SK-N-SH (cell line): ENCODE results near the gene SPI1. TPM values are rescaled to one million over a fixed set of nuclear protein-coding genes. Genes with fewer than 3 reads are reported as not detected.

Experiments
- CTCF ChIA-PET: fragments of 300-600, 350-600 bp; formaldehyde crosslinking; extraction: SDS; loops from one replicate; lab custom pipeline; 2021; lab: Yijun Ruan, JAX
- POLR2A ChIA-PET: fragments of 350-600 bp; sonication (Branson Sonifier 250); formaldehyde crosslinking; extraction: SDS; loops from one replicate; lab custom pipeline; 2020; ENCODE audit warnings: antibody characterized with exemption, inconsistent platforms; lab: Yijun Ruan, JAX
- DNase-seq: peaks from one replicate; pipeline ENCODE4 v3.0.0; 2012
- H2AFZ ChIP-seq: fragments of 200-600 bp; sonication (generic); 2 replicates; pipeline ENCODE4 v1.8.1; 2016; ENCODE audit warnings: antibody characterized with exemption, mild to moderate bottlenecking, low read depth
- H3F3A ChIP-seq: fragments of 200-600 bp; sonication (generic); replicated peaks from 2 replicates; pipeline ENCODE3; 2016; ENCODE audit warnings: antibody characterized with exemption, mild to moderate bottlenecking; ENCODE audit not compliant: insufficient read depth
- H3K27ac ChIP-seq, 2 experiments: fragments of 200-500 bp in 1 of 2; fragments of 200-600 bp in 1 of 2; sonication (Bioruptor generic) in 1 of 2; sonication (generic), shearing (Covaris generic) in 1 of 2; 2 replicates each; pipeline versions ENCODE4 v1.5.1 to v1.6.1; 2014 to 2016; ENCODE audit warnings: low read depth in 2 of 2, inconsistent platforms in 1 of 2, low read length in 1 of 2, mild to moderate bottlenecking in 1 of 2, mixed read lengths in 1 of 2
- H3K27me3 ChIP-seq: fragments of 200-600 bp; sonication (generic), shearing (Covaris generic); 2 replicates; pipeline ENCODE4 v1.6.1; 2016; ENCODE audit warnings: mixed run types; ENCODE audit not compliant: insufficient read depth
- H3K36me3 ChIP-seq, 2 experiments: fragments of 200-500 bp in 1 of 2; fragments of 200-600 bp in 1 of 2; sonication (Bioruptor generic) in 1 of 2; sonication (generic) in 1 of 2; replicated peaks in 1 of 2; 2 replicates each; pipeline versions ENCODE3 to v1.5.1; 2014 to 2016; ENCODE audit warnings: low read length in 1 of 2, mild to moderate bottlenecking in 1 of 2; ENCODE audit not compliant: insufficient read depth in 2 of 2, control insufficient read depth in 1 of 2
- H3K4me1 ChIP-seq, 2 experiments: fragments of 200-500 bp in 1 of 2; fragments of 200-600 bp in 1 of 2; sonication (Bioruptor generic) in 1 of 2; sonication (generic), shearing (Covaris generic) in 1 of 2; 2 replicates each; pipeline versions ENCODE4 v1.5.1 to v1.6.1; 2014 to 2016; ENCODE audit warnings: low read depth in 1 of 2, low read length in 1 of 2, mixed run types in 1 of 2; ENCODE audit not compliant: insufficient read depth in 2 of 2, control insufficient read depth in 1 of 2
- H3K4me2 ChIP-seq: fragments of 200-600 bp; sonication (generic), shearing (Covaris generic); 2 replicates; pipeline ENCODE4 v1.6.1; 2017; ENCODE audit warnings: mixed run types
- H3K4me3 ChIP-seq, 2 experiments: fragments of 200-500 bp in 1 of 2; fragments of 200-600 bp in 1 of 2; sonication (Bioruptor generic) in 1 of 2; sonication (generic), shearing (Covaris generic) in 1 of 2; 2 replicates each; pipeline versions ENCODE4 v1.5.1 to v1.8.1; 2014 to 2016; ENCODE audit warnings: low read depth in 2 of 2, inconsistent platforms in 1 of 2, low read length in 1 of 2, mild to moderate bottlenecking in 1 of 2, mixed read lengths in 1 of 2, moderate library complexity in 1 of 2
- H3K79me2 ChIP-seq: fragments of 200-600 bp; sonication (generic); 2 replicates; pipeline ENCODE4 v1.8.1; 2017; ENCODE audit warnings: mild to moderate bottlenecking; ENCODE audit not compliant: insufficient read depth
- H3K9ac ChIP-seq: fragments of 200-600 bp; sonication (generic); 2 replicates; pipeline ENCODE4 v1.6.1; 2017; ENCODE audit warnings: mixed run types
- H3K9me2 ChIP-seq: fragments of 200-600 bp; sonication (generic); 2 replicates; pipeline ENCODE4 v1.6.1; 2017; ENCODE audit warnings: mixed run types
- H3K9me3 ChIP-seq: fragments of 200-600 bp; sonication (generic); 2 replicates; pipeline ENCODE4 v1.6.1; 2017; ENCODE audit warnings: mixed run types, mild to moderate bottlenecking, moderate library complexity
- H4K20me1 ChIP-seq: fragments of 200-600 bp; sonication (generic); 2 replicates; pipeline ENCODE4 v1.6.1; 2017; ENCODE audit warnings: mild to moderate bottlenecking, mixed run types; ENCODE audit not compliant: insufficient read depth
- FOSL2 ChIP-seq: IDR thresholded peaks from 2 replicates; pipeline ENCODE4 v1.4.0; 2012; ENCODE audit warnings: low read depth, mild to moderate bottlenecking, moderate library complexity, borderline replicate concordance
- FOXJ3 ChIP-seq: sonication (generic); formaldehyde crosslinking; IDR thresholded peaks from 2 replicates; pipeline ENCODE4 v1.5.1; 2020; ENCODE audit warnings: mild to moderate bottlenecking, missing genetic modification reagents
- IRF3 ChIP-seq: fragments of 150-350 bp; IDR thresholded peaks from 2 replicates; pipeline ENCODE4 v1.6.1; 2016; ENCODE audit warnings: mild to moderate bottlenecking, low read depth, low read length
- JUND ChIP-seq: IDR thresholded peaks from 2 replicates; pipeline ENCODE4 v1.4.0; 2012
- RAD21 ChIP-seq: IDR thresholded peaks from 2 replicates; pipeline ENCODE4 v1.6.1; 2012; ENCODE audit warnings: mild to moderate bottlenecking, low read length
- SIN3A ChIP-seq: IDR thresholded peaks from 2 replicates; pipeline ENCODE4 v1.6.1; 2012; ENCODE audit warnings: low read depth, mild to moderate bottlenecking, low read length, moderate library complexity, borderline replicate concordance
- SMC3 ChIP-seq: IDR thresholded peaks from 2 replicates; pipeline ENCODE4 v1.6.1; 2012; ENCODE audit warnings: low read depth, low read length, improper control_type of control experiment
- USF1 ChIP-seq: IDR thresholded peaks from 2 replicates; pipeline ENCODE4 v1.4.0; 2012; ENCODE audit warnings: low read depth, borderline replicate concordance
- WGBS: methylation state at CpG from one replicate; pipeline ENCODE4 v1.1.6; 2017; ENCODE audit warnings: low lambda C conversion rate; 5-methylcytosine and 5-hydroxymethylcytosine counted together
- polyA plus RNA-seq, 3 experiments: library from polyadenylated mRNA; depleted of rRNA; stranded (reverse); fragments of >200 nt; gene quantifications; 2 replicates each; pipeline ENCODE4 v1.2.3, GENCODE V29; 2012

The SPI1 gene
- polyA plus RNA-seq, 1 of the 3 experiments (the other 2 are of a cell fraction), result not detected

GRCh38 chr11:47392546-47393162 lies 14.3 kb upstream of the SPI1 start:
- no peaks in the 10 kb centered on the region for H3K36me3 ChIP-seq
- ChIA-PET CTCF (interaction anchor here (1.0 to 20.7 kb wide), 6 partner anchors 13 to 144 kb away, joined by 3 to 239 read pairs (median 14); partner anchors contain the start of gene ACP2), POLR2A (no interaction called here)
- 91% methylated on average over 10 of the region's 14 CpGs for WGBS
- no peaks in the 10 kb centered on the region for H3K27me3 ChIP-seq
- no peak overlapping the region for H3K27ac ChIP-seq
- no peak overlapping the region for H2AFZ ChIP-seq
- no peaks in the 10 kb centered on the region for H4K20me1 ChIP-seq
- H3K9ac ChIP-seq, result no peak overlapping the region
- no peaks in the 10 kb centered on the region for H3K79me2 ChIP-seq
- H3K4me2 ChIP-seq, result no peak overlapping the region
- no peaks in the 10 kb centered on the region for H3K9me3 ChIP-seq
- no peak overlapping the region for H3K4me3 ChIP-seq
- peaks cover 0 to 4% of the 10 kb centered on the region in 2 experiments; a peak in 1 of 4 replicates for H3K4me1 ChIP-seq
- H3K9me2 ChIP-seq, result no peaks in the 10 kb centered on the region
- no peaks in the 10 kb centered on the region for H3F3A ChIP-seq
- no peak for DNase-seq
- TF ChIP-seq SMC3 (no peak), JUND (no peak), FOSL2 (no peak), RAD21 (no peak), USF1 (no peak), FOXJ3 (CRISPR knock-in tag) (no peak), SIN3A (no peak)
- TF ChIP-seq, all 33 proteins: peak for 0

- H3K4me1 ChIP-seq, result peaks cover 0 to 4% of the 10 kb centered on the region in 2 experiments; a peak in 1 of 4 replicates
- no peaks in the 10 kb centered on the region for H3F3A ChIP-seq
- POLR2A ChIA-PET, result no interaction called here
- H3K9ac ChIP-seq, result no peak overlapping the region
- H3K9me3 ChIP-seq, result no peaks in the 10 kb centered on the region
- no peaks in the 10 kb centered on the region for H3K9me2 ChIP-seq
- H4K20me1 ChIP-seq, result no peaks in the 10 kb centered on the region
- no peak overlapping the region for H2AFZ ChIP-seq
- CTCF ChIA-PET, result interaction anchor here (2.0 to 7.9 kb wide), 3 partner anchors 13 to 20 kb away, joined by 5 to 78 read pairs (median 22); no protein-coding TSS in a partner anchor
- no peak overlapping the region for H3K27ac ChIP-seq
- no peaks in the 10 kb centered on the region for H3K36me3 ChIP-seq
- no peaks in the 10 kb centered on the region for H3K79me2 ChIP-seq
- TF ChIP-seq IRF3, result no peak
- no peak overlapping the region for H3K4me3 ChIP-seq
- H3K4me2 ChIP-seq, result no peak overlapping the region
- H3K27me3 ChIP-seq, result no peaks in the 10 kb centered on the region
- 92% methylated on average over 15 of the region's 16 CpGs for WGBS
- DNase-seq, result peak; percentile 15
Observed at GRCh38 chr11:47391711-47392432, 13.5 kb upstream of the SPI1 start.
